ENCODE data around the gene EFR3B. TPM values are rescaled to one million over a fixed set of nuclear protein-coding genes. Genes with fewer than 3 reads are reported as not detected.
"Not testable (repeated sequence)": the region's sequence is repeated elsewhere in the genome, so short reads cannot be mapped to it uniquely, and the experiment has no call there.

Gene EFR3B
- total RNA-seq, 2 experiments from 2014 or later, result 0.16 to 0.23 TPM

DNA sequence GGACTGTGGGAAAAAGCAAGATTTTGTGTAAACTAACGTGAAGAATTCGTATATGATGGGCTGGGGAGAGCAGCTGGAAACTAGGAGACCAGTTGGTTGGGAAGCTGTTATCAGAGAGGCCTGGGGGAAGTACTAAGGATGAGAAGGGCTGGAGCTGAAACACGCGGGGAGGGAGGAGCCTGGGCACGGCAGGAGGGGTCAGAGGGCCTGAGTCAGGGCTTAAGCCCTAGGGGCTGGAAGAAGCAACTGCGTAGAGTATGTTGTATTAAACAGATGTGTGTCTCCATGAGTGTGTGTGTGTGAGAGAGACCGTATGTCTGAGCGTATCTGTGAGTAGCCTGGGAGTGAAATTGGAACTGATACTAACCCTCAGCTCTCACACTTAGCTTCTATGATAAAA lies 118.1 kb downstream of the EFR3B start:
- ATAC-seq, result peak; percentile 52
- intact Hi-C loops (cut with micrococcal nuclease), result no loop called here
- peak; percentile 18 for DNase-seq
- Mint-ChIP-seq H3K27ac (peak overlapping the region; percentile 27), H3K9me3 (peaks cover 2% of the 10 kb centered on the region), H3K27me3 (peaks cover 1% of the 10 kb centered on the region), H3K4me1 (ENCODE audit: low read depth) (peaks cover 9% of the 10 kb centered on the region), H3K4me3 (peak overlapping the region; percentile 73), H3K36me3 (ENCODE audit: low read depth) (peaks cover 3% of the 10 kb centered on the region)
- ChIA-PET POLR2A (no interaction called here), CTCF (interaction anchor here (1.0 to 1.4 kb wide), 2 partner anchors 37 to 39 kb away, joined by 3 read pairs; no protein-coding TSS in a partner anchor)
- TF ChIP-seq, protein P1, sequence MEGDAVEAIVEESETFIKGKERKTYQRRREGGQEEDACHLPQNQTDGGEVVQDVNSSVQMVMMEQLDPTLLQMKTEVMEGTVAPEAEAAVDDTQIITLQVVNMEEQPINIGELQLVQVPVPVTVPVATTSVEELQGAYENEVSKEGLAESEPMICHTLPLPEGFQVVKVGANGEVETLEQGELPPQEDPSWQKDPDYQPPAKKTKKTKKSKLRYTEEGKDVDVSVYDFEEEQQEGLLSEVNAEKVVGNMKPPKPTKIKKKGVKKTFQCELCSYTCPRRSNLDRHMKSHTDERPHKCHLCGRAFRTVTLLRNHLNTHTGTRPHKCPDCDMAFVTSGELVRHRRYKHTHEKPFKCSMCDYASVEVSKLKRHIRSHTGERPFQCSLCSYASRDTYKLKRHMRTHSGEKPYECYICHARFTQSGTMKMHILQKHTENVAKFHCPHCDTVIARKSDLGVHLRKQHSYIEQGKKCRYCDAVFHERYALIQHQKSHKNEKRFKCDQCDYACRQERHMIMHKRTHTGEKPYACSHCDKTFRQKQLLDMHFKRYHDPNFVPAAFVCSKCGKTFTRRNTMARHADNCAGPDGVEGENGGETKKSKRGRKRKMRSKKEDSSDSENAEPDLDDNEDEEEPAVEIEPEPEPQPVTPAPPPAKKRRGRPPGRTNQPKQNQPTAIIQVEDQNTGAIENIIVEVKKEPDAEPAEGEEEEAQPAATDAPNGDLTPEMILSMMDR (IDR thresholded peaks at IDR 0.05), result no peak

- ChIA-PET CTCF (interaction anchor here (1.0 to 1.4 kb wide), 2 partner anchors 37 to 40 kb away, joined by 3 read pairs; no protein-coding TSS in a partner anchor), POLR2A (no interaction called here)
- intact Hi-C loops (cut with micrococcal nuclease), result no loop called here
- H3K36me3 Mint-ChIP-seq (ENCODE audit: low read depth), result peaks cover 3% of the 10 kb centered on the region
- TF ChIP-seq, protein P1 (IDR thresholded peaks at IDR 0.05), result no peak
- H3K4me3 Mint-ChIP-seq, result peak overlapping the region; percentile 73
- H3K9me3 Mint-ChIP-seq, result peaks cover 2% of the 10 kb centered on the region
- peaks cover 9% of the 10 kb centered on the region for H3K4me1 Mint-ChIP-seq (ENCODE audit: low read depth)
- ATAC-seq, result no peak
- peaks cover 1% of the 10 kb centered on the region for H3K27me3 Mint-ChIP-seq
- peak overlapping the region; percentile 83 for H3K27ac Mint-ChIP-seq
- DNase-seq, result no peak
These were observed 118.5 kb downstream of the EFR3B start for GRCh38 chr2:25160376-25160775.

GRCh38 chr2:25161055-25161781 lies 119.3 kb downstream of the EFR3B start:
- intact Hi-C loops (cut with micrococcal nuclease), result no loop called here
- peaks cover 15% of the 10 kb centered on the region for H3K4me1 Mint-ChIP-seq (ENCODE audit: low read depth)
- peaks cover 2% of the 10 kb centered on the region for H3K27me3 Mint-ChIP-seq
- peaks cover 3% of the 10 kb centered on the region for H3K36me3 Mint-ChIP-seq (ENCODE audit: low read depth)
- peak overlapping the region; percentile 73 for H3K4me3 Mint-ChIP-seq
- ChIA-PET CTCF (interaction anchor here (1.4 kb wide), 1 partner anchor 40 kb away, joined by 3 read pairs; no protein-coding TSS in a partner anchor), POLR2A (no interaction called here)
- peak; percentile 81 for DNase-seq
- ATAC-seq, result peak; percentile 71
- H3K27ac Mint-ChIP-seq, result peak overlapping the region; percentile 83
- peaks cover 2% of the 10 kb centered on the region for H3K9me3 Mint-ChIP-seq
- TF ChIP-seq, protein P1 (IDR thresholded peaks at IDR 0.05), result no peak

DNA sequence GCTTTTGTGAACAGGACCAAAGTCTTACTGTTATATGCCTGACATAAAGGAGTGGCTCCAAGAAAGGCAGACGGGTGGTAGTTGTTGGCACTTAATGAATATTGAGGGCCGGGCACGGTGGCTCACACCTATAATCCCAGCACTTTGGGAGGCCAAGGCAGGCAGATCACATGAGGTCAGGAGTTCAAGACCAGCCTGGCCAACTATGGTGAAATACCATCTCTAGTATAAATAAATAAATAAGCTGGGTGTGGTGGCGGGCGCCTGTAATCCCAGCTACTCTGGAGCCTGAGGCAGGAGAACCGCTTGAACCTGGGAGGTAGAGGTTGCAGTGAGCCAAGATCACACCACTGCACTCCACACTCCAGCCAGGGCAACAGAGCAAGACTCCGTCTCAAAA lies 120.2 kb downstream of the EFR3B start:
- DNase-seq; H3K36me3 Mint-ChIP-seq (ENCODE audit: low read depth); H3K9me3 Mint-ChIP-seq; POLR2A ChIA-PET; intact Hi-C loops (cut with micrococcal nuclease); ATAC-seq; H3K27me3 Mint-ChIP-seq: not testable (repeated sequence)
- H3K4me3 Mint-ChIP-seq, result peak overlapping the region; percentile 46
- peaks cover 24% of the 10 kb centered on the region for H3K4me1 Mint-ChIP-seq (ENCODE audit: low read depth)
- CTCF ChIA-PET, result interaction anchor here (1.1 to 1.9 kb wide), 5 partner anchors 32 to 387 kb away, joined by 3 to 6 read pairs (median 3); no protein-coding TSS in a partner anchor
- peak overlapping the region; percentile 73 for H3K27ac Mint-ChIP-seq

- peaks cover 2% of the 10 kb centered on the region for H3K9me3 Mint-ChIP-seq
These were observed 122.7 kb downstream of the EFR3B start for GRCh38 chr2:25164561-25164960.

More at GRCh38 chr2:25164561-25164960, 122.7 kb downstream of the EFR3B start:
- peaks cover 3% of the 10 kb centered on the region for H3K36me3 Mint-ChIP-seq (ENCODE audit: low read depth)
- H3K27ac Mint-ChIP-seq, result no peak overlapping the region
- intact Hi-C loops (cut with micrococcal nuclease), result no loop called here
- ATAC-seq, result no peak
- ChIA-PET POLR2A (no interaction called here), CTCF (interaction anchor here (0.9 to 5.0 kb wide), 5 partner anchors 26 to 189 kb away, joined by 3 to 79 read pairs (median 6); no protein-coding TSS in a partner anchor)
- DNase-seq, result no peak
- TF ChIP-seq, protein P1 (IDR thresholded peaks at IDR 0.05), result no peak
- peaks cover 29% of the 10 kb centered on the region for H3K27me3 Mint-ChIP-seq
- H3K4me1 Mint-ChIP-seq (ENCODE audit: low read depth), result peaks cover 30% of the 10 kb centered on the region
- no peak overlapping the region for H3K4me3 Mint-ChIP-seq

Measured in activated CD8-positive, alpha-beta T cell treated with anti-CD3 and anti-CD28 coated beads for 36 hours (primary cell).